KG1 (cell line): Measurements from ENCODE around the gene FGF2.
"Not testable (repeated sequence)": the region's sequence is repeated elsewhere in the genome, so short reads cannot be mapped to it uniquely, and the experiment has no call there.

Experiments
- DNase-seq: peaks from one replicate; lab custom pipeline; 2025; lab: John Stamatoyannopoulos, UW

FGF2 gene

GRCh38 chr4:122814426-122814825 lies 12.2 kb upstream of the FGF2 start:
- no peak for DNase-seq

- DNase-seq: no peak
Measured at GRCh38 chr4:122815248-122815647, 11.4 kb upstream of the FGF2 start.

- no peak for DNase-seq
Measured at GRCh38 chr4:122816476-122816875, 10.2 kb upstream of the FGF2 start.

- no peak for DNase-seq
Measured at GRCh38 chr4:122819708-122820449, 6.8 kb upstream of the FGF2 start.

- DNase-seq: no peak
Measured at GRCh38 chr4:122821092-122821491, 5.5 kb upstream of the FGF2 start.

- no peak for DNase-seq
Measured at GRCh38 chr4:122822466-122822865, 4.2 kb upstream of the FGF2 start.

GRCh38 chr4:122823476-122823875 lies 3.2 kb upstream of the FGF2 start:
- DNase-seq: no peak

- DNase-seq: no peak
Measured at GRCh38 chr4:122824616-122825015, 2.0 kb upstream of the FGF2 start.

GRCh38 chr4:122826079-122826527 lies 528 bp upstream of the FGF2 start:
- DNase-seq: no peak

- peak; percentile 19 for DNase-seq
Measured at GRCh38 chr4:122827258-122827878, 737 bp downstream of the FGF2 start.

- no peak for DNase-seq
Measured at GRCh38 chr4:122827879-122828601, 1.4 kb downstream of the FGF2 start.

- DNase-seq: no peak
Measured at GRCh38 chr4:122830426-122831095, 3.9 kb downstream of the FGF2 start.

- DNase-seq: no peak
Measured at GRCh38 chr4:122831515-122832196, 5.0 kb downstream of the FGF2 start.

GRCh38 chr4:122832732-122833131 lies 6.1 kb downstream of the FGF2 start:
- no peak for DNase-seq

GRCh38 chr4:122833999-122834398 lies 7.4 kb downstream of the FGF2 start:
- no peak for DNase-seq

GRCh38 chr4:122836941-122837340 lies 10.3 kb downstream of the FGF2 start:
- DNase-seq: no peak

- no peak for DNase-seq
Measured at GRCh38 chr4:122838034-122838433, 11.4 kb downstream of the FGF2 start.

- no peak for DNase-seq
Measured at GRCh38 chr4:122842392-122842791, 15.8 kb downstream of the FGF2 start.

- DNase-seq: no peak
Measured at GRCh38 chr4:122842984-122843531, 16.4 kb downstream of the FGF2 start.

- not testable (repeated sequence) for DNase-seq
Measured at GRCh38 chr4:122844391-122844790, 17.8 kb downstream of the FGF2 start.

- DNase-seq: no peak
Measured at GRCh38 chr4:122845066-122845465, 18.4 kb downstream of the FGF2 start.

GRCh38 chr4:122845760-122846159 lies 19.1 kb downstream of the FGF2 start:
- no peak for DNase-seq
